Measurements from ENCODE around the gene DOCK1. TPM values are rescaled to one million over a fixed set of nuclear protein-coding genes. Genes with fewer than 3 reads are reported as not detected.

The DOCK1 gene
- total RNA-seq, 2 experiments from 2014 or later, result 0.14 to 0.18 TPM

- ATAC-seq (no peak), DNase-seq (no peak)
- H3K9me3 Mint-ChIP-seq, result peaks cover 4% of the 10 kb centered on the region
- ChIA-PET POLR2A (no interaction called here), CTCF (no interaction called here)
- TF ChIP-seq CTCF (IDR thresholded peaks at IDR 0.05), result no peak
- no peak overlapping the region for H3K27ac Mint-ChIP-seq
- no peaks in the 10 kb centered on the region for H3K4me1 Mint-ChIP-seq (ENCODE audit: low read depth)
- no peaks in the 10 kb centered on the region for H3K36me3 Mint-ChIP-seq (ENCODE audit: low read depth)
- intact Hi-C loops (cut with micrococcal nuclease), result no loop called here
- H3K27me3 Mint-ChIP-seq, result no peaks in the 10 kb centered on the region
- no peak overlapping the region for H3K4me3 Mint-ChIP-seq
Observed at GRCh38 chr10:127398971-127399365, 493.7 kb downstream of the DOCK1 start.

- ChIA-PET POLR2A (no interaction called here), CTCF (no interaction called here)
- no peak for TF ChIP-seq CTCF (IDR thresholded peaks at IDR 0.05)
- H3K36me3 Mint-ChIP-seq (ENCODE audit: low read depth), result no peaks in the 10 kb centered on the region
- ATAC-seq (no peak), DNase-seq (no peak)
- H3K9me3 Mint-ChIP-seq, result peaks cover 4% of the 10 kb centered on the region
- no peak overlapping the region for H3K4me3 Mint-ChIP-seq
- no peaks in the 10 kb centered on the region for H3K27me3 Mint-ChIP-seq
- H3K4me1 Mint-ChIP-seq (ENCODE audit: low read depth), result no peaks in the 10 kb centered on the region
- intact Hi-C loops (cut with micrococcal nuclease), result no loop called here
- H3K27ac Mint-ChIP-seq, result no peak overlapping the region
Observed at GRCh38 chr10:127399668-127400067, 494.4 kb downstream of the DOCK1 start.

GRCh38 chr10:127400216-127400615 is 495.0 kb downstream of the DOCK1 start:
- ChIA-PET CTCF (no interaction called here), POLR2A (no interaction called here)
- no peaks in the 10 kb centered on the region for H3K4me1 Mint-ChIP-seq (ENCODE audit: low read depth)
- H3K36me3 Mint-ChIP-seq (ENCODE audit: low read depth), result no peaks in the 10 kb centered on the region
- H3K4me3 Mint-ChIP-seq, result no peak overlapping the region
- H3K9me3 Mint-ChIP-seq, result peaks cover 4% of the 10 kb centered on the region
- no peaks in the 10 kb centered on the region for H3K27me3 Mint-ChIP-seq
- no peak overlapping the region for H3K27ac Mint-ChIP-seq
- no peak for TF ChIP-seq CTCF (IDR thresholded peaks at IDR 0.05)
- DNase-seq (no peak), ATAC-seq (no peak)
- intact Hi-C loops (cut with micrococcal nuclease), result no loop called here

GRCh38 chr10:127402596-127403409 is 497.6 kb downstream of the DOCK1 start:
- Mint-ChIP-seq H3K4me3 (no peak overlapping the region), H3K36me3 (ENCODE audit: low read depth) (no peaks in the 10 kb centered on the region), H3K27me3 (no peaks in the 10 kb centered on the region), H3K9me3 (peaks cover 4% of the 10 kb centered on the region), H3K4me1 (ENCODE audit: low read depth) (no peaks in the 10 kb centered on the region), H3K27ac (no peak overlapping the region)
- DNase-seq (no peak), ATAC-seq (no peak)
- CTCF ChIA-PET, result no interaction called here
- POLR2A ChIA-PET, result no interaction called here
- intact Hi-C loops (cut with micrococcal nuclease), result no loop called here
- TF ChIP-seq CTCF (IDR thresholded peaks at IDR 0.05), result no peak

GRCh38 chr10:127405221-127405620 is 500.0 kb downstream of the DOCK1 start:
- intact Hi-C loops (cut with micrococcal nuclease), result no loop called here
- Mint-ChIP-seq H3K27me3 (no peaks in the 10 kb centered on the region), H3K4me1 (ENCODE audit: low read depth) (no peaks in the 10 kb centered on the region), H3K9me3 (peaks cover 4% of the 10 kb centered on the region), H3K4me3 (no peak overlapping the region), H3K36me3 (ENCODE audit: low read depth) (no peaks in the 10 kb centered on the region), H3K27ac (no peak overlapping the region)
- ATAC-seq (no peak), DNase-seq (no peak)
- CTCF ChIA-PET, result no interaction called here
- TF ChIP-seq CTCF (IDR thresholded peaks at IDR 0.05), result no peak
- POLR2A ChIA-PET, result no interaction called here
